PC-9 (cell line): ENCODE measurements around the gene RAD1. TPM values are rescaled to one million over a fixed set of nuclear protein-coding genes. Genes with fewer than 3 reads are reported as not detected.

Source experiments
- BruUV-seq: library from RNA; stranded (reverse); fragments of 400-500 nt; replicated peaks from 2 replicates; lab custom pipeline; 2021; lab: Mats Ljungman, UMichigan
- CTCF ChIA-PET: fragments of 300-600 bp; sonication (Branson Sonifier 250); formaldehyde crosslinking; loops from one replicate; lab custom pipeline; 2022; ENCODE audit warnings: antibody characterized with exemption; lab: Charles Lee
- POLR2A ChIA-PET: fragments of 300-600 bp; sonication (Branson Sonifier 250); formaldehyde crosslinking; loops from one replicate; lab custom pipeline; 2022; ENCODE audit warnings: antibody characterized with exemption; ENCODE audit not compliant: unreplicated experiment; lab: Charles Lee
- DNase-seq, 2 experiments: peaks; one replicate each; pipeline versions ENCODE4 v3.0.0 to v3.0.0-alpha.2; 2015 to 2022; ENCODE audit warnings: mixed read lengths in 1 of 2
- H2AFZ ChIP-seq: fragments of 200-600 bp; sonication (generic); 2 replicates; pipeline ENCODE4 v1.8.1; 2017; ENCODE audit warnings: antibody characterized with exemption
- H3F3A ChIP-seq: fragments of 200-600 bp; sonication (generic); 2 replicates; pipeline ENCODE4 v1.8.1; 2017; ENCODE audit warnings: antibody characterized with exemption, mild to moderate bottlenecking, low read depth; ENCODE audit not compliant: insufficient read depth
- H3K27ac ChIP-seq: fragments of 200-600 bp; sonication (generic); 2 replicates; pipeline ENCODE4 v1.6.1; 2016; ENCODE audit warnings: mixed run types
- H3K27me3 ChIP-seq: fragments of 200-600 bp; sonication (generic); 2 replicates; pipeline ENCODE4 v1.6.1; 2016; ENCODE audit warnings: low read depth, mixed run types; ENCODE audit not compliant: insufficient read depth
- H3K36me3 ChIP-seq: fragments of 200-600 bp; sonication (generic); 2 replicates; pipeline ENCODE4 v1.6.1; 2016; ENCODE audit warnings: low read depth, mixed run types
- H3K4me1 ChIP-seq: fragments of 200-600 bp; sonication (generic); replicated peaks from 2 replicates; pipeline ENCODE4 v1.6.1; 2016; ENCODE audit warnings: mixed run types; ENCODE audit not compliant: insufficient read depth
- H3K4me2 ChIP-seq: fragments of 200-600 bp; sonication (generic); 2 replicates; pipeline ENCODE4 v1.6.1; 2017; ENCODE audit warnings: mixed run types
- H3K4me3 ChIP-seq: fragments of 200-600 bp; sonication (generic); 2 replicates; pipeline ENCODE4 v1.6.1; 2016; ENCODE audit warnings: mixed run types
- H3K79me2 ChIP-seq: fragments of 200-600 bp; sonication (generic); 2 replicates; pipeline ENCODE4 v1.6.1; 2017; ENCODE audit warnings: low read depth, mixed run types
- H3K9me2 ChIP-seq: fragments of 200-600 bp; sonication (generic); 2 replicates; pipeline ENCODE4 v1.8.1; 2017; ENCODE audit warnings: mild to moderate bottlenecking; ENCODE audit not compliant: insufficient read depth
- H3K9me3 ChIP-seq: fragments of 200-600 bp; sonication (generic); 2 replicates; pipeline ENCODE4 v1.8.1; 2016; ENCODE audit warnings: low read depth; ENCODE audit not compliant: insufficient read depth
- H4K20me1 ChIP-seq: fragments of 200-600 bp; sonication (generic); 2 replicates; pipeline ENCODE4 v1.8.1; 2017; ENCODE audit not compliant: insufficient read depth
- EZH2 ChIP-seq: fragments of 200-600 bp; sonication (generic); IDR thresholded peaks from 2 replicates; pipeline ENCODE4 v1.8.0; 2017; ENCODE audit warnings: antibody characterized with exemption, low read depth
- intact Hi-C: fragments of 100-400 bp; cut with micrococcal nuclease; formaldehyde crosslinking; loops from one replicate; pipeline ENCODE4 v1.10.0; 2022; ENCODE audit not compliant: unreplicated experiment
- total RNA-seq: library from RNA; stranded (reverse); gene quantifications from 2 replicates; pipeline ENCODE4 v1.2.3, GENCODE V29; 2021
- TF ChIP-seq, protein P1 (sequence below): fragments of 200-600 bp; sonication (generic); conservative IDR thresholded peaks from 2 replicates; pipeline ENCODE4 v1.6.1; 2017; ENCODE audit warnings: mixed run types, antibody characterized with exemption, mild to moderate bottlenecking, moderate library complexity

RAD1 gene
- total RNA-seq, 1 experiment from 2014 or later = 63.0 TPM

DNA sequence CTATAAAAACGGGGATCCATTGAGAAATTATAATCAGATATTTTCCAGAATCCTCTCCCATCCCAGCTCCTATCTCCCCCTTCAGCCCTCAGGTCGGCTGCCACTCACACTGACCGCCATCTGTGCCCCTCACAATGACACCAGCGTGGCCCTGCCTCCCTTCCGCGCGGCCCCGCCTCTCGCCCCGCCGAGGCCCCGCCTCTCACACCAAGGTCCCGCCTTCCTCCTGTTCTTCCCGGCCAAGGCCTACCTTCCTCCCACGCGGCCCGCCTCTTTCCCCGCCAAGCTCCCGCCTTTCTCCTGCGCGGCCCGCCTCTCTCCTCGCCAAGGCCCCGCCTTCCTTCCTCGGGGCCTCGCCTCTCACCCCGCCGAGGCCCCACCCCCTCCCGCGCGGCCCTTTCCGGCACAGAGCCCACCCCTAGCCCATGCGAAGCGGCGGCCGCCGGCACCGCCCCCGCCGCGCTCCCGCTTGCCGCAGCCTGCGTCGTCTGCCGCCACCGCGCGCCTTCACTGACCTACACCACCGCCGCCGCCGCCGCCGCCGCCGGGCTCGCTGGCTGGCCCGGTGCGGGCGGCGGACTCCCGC, 13.9 kb upstream of the RAD1 start, which contains the start of gene DNAJC21:
DNAJC21 (plus strand) TSS at position 426 of the 586 bp plus-strand sequence. CDS start 261 bp downstream, outside the sequence.
- H3K27ac ChIP-seq = peak within 1 kb of the TSS; percentile 70
- no peaks in the 10 kb centered on the region; the same call in 1 of the 2 replicates for H3K9me3 ChIP-seq
- intact Hi-C loops = loop anchor here (1.0 to 10.0 kb wide), 5 partner anchors 14 to 1946 kb away; partner anchors contain the start of genes ADAMTS12, AMACR, BRIX1 and NIPBL
- no peaks in the 10 kb centered on the region for H3K27me3 ChIP-seq
- peak; percentile 92 to 100 for DNase-seq
- ChIA-PET POLR2A (interaction anchor here (0.5 to 2.1 kb wide), 19 partner anchors 14 to 1287 kb away, joined by 3 to 87 read pairs (median 4); partner anchors contain the start of genes BRIX1, RAD1 and SPEF2), CTCF (interaction anchor here (0.8 to 1.9 kb wide), 5 partner anchors 14 to 74 kb away, joined by 3 to 13 read pairs (median 4); partner anchors contain the start of genes BRIX1 and RAD1)
- H4K20me1 ChIP-seq = no peaks in the 10 kb centered on the region; the same call in none of the 2 replicates
- no TSS peak for BruUV-seq
- H3K4me3 ChIP-seq = peak within 1 kb of the TSS; percentile 64
- TF ChIP-seq, protein P1, sequence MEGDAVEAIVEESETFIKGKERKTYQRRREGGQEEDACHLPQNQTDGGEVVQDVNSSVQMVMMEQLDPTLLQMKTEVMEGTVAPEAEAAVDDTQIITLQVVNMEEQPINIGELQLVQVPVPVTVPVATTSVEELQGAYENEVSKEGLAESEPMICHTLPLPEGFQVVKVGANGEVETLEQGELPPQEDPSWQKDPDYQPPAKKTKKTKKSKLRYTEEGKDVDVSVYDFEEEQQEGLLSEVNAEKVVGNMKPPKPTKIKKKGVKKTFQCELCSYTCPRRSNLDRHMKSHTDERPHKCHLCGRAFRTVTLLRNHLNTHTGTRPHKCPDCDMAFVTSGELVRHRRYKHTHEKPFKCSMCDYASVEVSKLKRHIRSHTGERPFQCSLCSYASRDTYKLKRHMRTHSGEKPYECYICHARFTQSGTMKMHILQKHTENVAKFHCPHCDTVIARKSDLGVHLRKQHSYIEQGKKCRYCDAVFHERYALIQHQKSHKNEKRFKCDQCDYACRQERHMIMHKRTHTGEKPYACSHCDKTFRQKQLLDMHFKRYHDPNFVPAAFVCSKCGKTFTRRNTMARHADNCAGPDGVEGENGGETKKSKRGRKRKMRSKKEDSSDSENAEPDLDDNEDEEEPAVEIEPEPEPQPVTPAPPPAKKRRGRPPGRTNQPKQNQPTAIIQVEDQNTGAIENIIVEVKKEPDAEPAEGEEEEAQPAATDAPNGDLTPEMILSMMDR = no peak
- TF ChIP-seq EZH2 = no peak
- H3K4me2 ChIP-seq = peak within 1 kb of the TSS; percentile 82
- peaks cover 29% of the 10 kb centered on the region for H3K36me3 ChIP-seq
- H2AFZ ChIP-seq = peak within 1 kb of the TSS; percentile 85
- peaks cover 31% of the 10 kb centered on the region for H3K4me1 ChIP-seq
- H3F3A ChIP-seq = peaks cover 56% of the 10 kb centered on the region
- no peaks in the 10 kb centered on the region for H3K9me2 ChIP-seq
- H3K79me2 ChIP-seq = peaks cover 62% of the 10 kb centered on the region

DNA sequence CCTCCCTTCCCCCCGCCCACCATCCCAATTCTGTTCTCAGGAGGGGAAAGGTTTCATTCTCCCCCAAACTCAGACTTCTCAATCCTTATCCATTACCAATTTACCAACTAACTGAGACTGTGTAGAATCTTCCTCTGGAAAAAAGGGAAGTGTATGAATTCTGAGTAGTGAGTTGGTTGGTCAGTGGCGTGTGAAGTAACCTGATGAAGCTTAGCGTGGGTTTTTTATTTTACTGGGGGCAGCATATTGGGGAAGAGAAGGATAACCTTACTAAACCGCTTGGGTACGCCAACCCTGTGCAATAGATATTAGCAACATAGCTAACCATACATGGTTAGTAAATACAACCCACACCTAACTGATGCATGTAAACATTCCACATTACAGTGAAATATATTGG, 13.0 kb upstream of the RAD1 start:
- H3K79me2 ChIP-seq = peaks cover 55% of the 10 kb centered on the region
- no peaks in the 10 kb centered on the region; the same call in none of the 2 replicates for H4K20me1 ChIP-seq
- H3K36me3 ChIP-seq = peaks cover 30% of the 10 kb centered on the region
- BruUV-seq = no TSS peak
- H3K27ac ChIP-seq = 0 out of 2 replicates have a peak overlapping the region, but pooled peaks have one; percentile 5
- no peak for DNase-seq
- ChIA-PET POLR2A (interaction anchor here (2.1 kb wide), 1 partner anchor 13 kb away, joined by 87 read pairs; the partner anchor contains the start of genes BRIX1 and RAD1), CTCF (interaction anchor here (0.5 kb wide), 1 partner anchor 440 kb away, joined by 7 read pairs; no protein-coding TSS in a partner anchor)
- H3F3A ChIP-seq = peaks cover 65% of the 10 kb centered on the region
- no peaks in the 10 kb centered on the region for H3K27me3 ChIP-seq
- H3K9me3 ChIP-seq = no peaks in the 10 kb centered on the region; the same call in 1 of the 2 replicates
- TF ChIP-seq, protein P1 = no peak
- TF ChIP-seq EZH2 = no peak
- H3K4me3 ChIP-seq = peak overlapping the region; percentile 58; the same call in 1 of the 2 replicates
- H3K4me2 ChIP-seq = peak overlapping the region; percentile 74
- no peaks in the 10 kb centered on the region for H3K9me2 ChIP-seq
- H3K4me1 ChIP-seq = peaks cover 41% of the 10 kb centered on the region
- no peak overlapping the region for H2AFZ ChIP-seq
- intact Hi-C loops = loop anchor here (5.0 to 10.0 kb wide), 4 partner anchors 246 to 1947 kb away; partner anchors contain the start of genes ADAMTS12, AMACR and NIPBL

GRCh38 chr5:34927785-34928184, 12.5 kb upstream of the RAD1 start:
- intact Hi-C loops = loop anchor here (5.0 to 10.0 kb wide), 4 partner anchors 245 to 1947 kb away; partner anchors contain the start of genes ADAMTS12, AMACR and NIPBL

More at GRCh38 chr5:34927785-34928184, 12.5 kb upstream of the RAD1 start:
- no peak overlapping the region for H3K4me2 ChIP-seq
- peaks cover 34% of the 10 kb centered on the region for H3K36me3 ChIP-seq
- ChIA-PET CTCF (interaction anchor here (0.5 kb wide), 1 partner anchor 440 kb away, joined by 7 read pairs; no protein-coding TSS in a partner anchor), POLR2A (no interaction called here)
- peaks cover 54% of the 10 kb centered on the region for H3K79me2 ChIP-seq
- H3F3A ChIP-seq = peaks cover 70% of the 10 kb centered on the region
- no peak overlapping the region for H3K4me3 ChIP-seq
- no TSS peak for BruUV-seq
- H3K4me1 ChIP-seq = peaks cover 45% of the 10 kb centered on the region
- H3K9me3 ChIP-seq = no peaks in the 10 kb centered on the region; the same call in 1 of the 2 replicates
- no peak overlapping the region for H2AFZ ChIP-seq
- DNase-seq = no peak
- no peak overlapping the region for H3K27ac ChIP-seq
- H4K20me1 ChIP-seq = no peaks in the 10 kb centered on the region; the same call in none of the 2 replicates
- no peak for TF ChIP-seq EZH2
- TF ChIP-seq, protein P1 = no peak
- H3K9me2 ChIP-seq = no peaks in the 10 kb centered on the region
- H3K27me3 ChIP-seq = no peaks in the 10 kb centered on the region
